Astrocyte (in vitro differentiated cells and primary cell): ENCODE results near the gene SEPTIN3.

ENCODE experiments used
- CTCF ChIP-seq: IDR thresholded peaks from 2 replicates; pipeline ENCODE4 v1.5.1; 2011; ENCODE audit warnings: low read depth, mild to moderate bottlenecking, inconsistent platforms, low read length, moderate library complexity; ENCODE audit not compliant: insufficient read depth
- EZH2 ChIP-seq: IDR thresholded peaks from 2 replicates; pipeline ENCODE4 v1.6.1; 2012; ENCODE audit warnings: mild to moderate bottlenecking, low read length, inconsistent platforms; ENCODE audit not compliant: insufficient read depth

- no peak for TF ChIP-seq CTCF
- TF ChIP-seq EZH2 = no peak
Measured at GRCh38 chr22:41946629-41947423, 22.4 kb upstream of the SEPTIN3 start, which contains the start of gene CENPM.
